Stimulated activated CD4-positive, alpha-beta T cell treated with anti-CD3 and anti-CD28 coated beads, Interleukin-12 subunit alpha, Interleukin-12 subunit beta, amount 100 ng/mL, for 4 hours (primary cell): ENCODE measurements around the gene CCDC121.
"Not testable (repeated sequence)": the region's sequence is repeated elsewhere in the genome, so short reads cannot be mapped to it uniquely, and the experiment has no call there.

ENCODE experiments used
- DNase-seq: peaks from one replicate; pipeline ENCODE4 v3.0.0-alpha.2; 2020

Gene CCDC121

DNA sequence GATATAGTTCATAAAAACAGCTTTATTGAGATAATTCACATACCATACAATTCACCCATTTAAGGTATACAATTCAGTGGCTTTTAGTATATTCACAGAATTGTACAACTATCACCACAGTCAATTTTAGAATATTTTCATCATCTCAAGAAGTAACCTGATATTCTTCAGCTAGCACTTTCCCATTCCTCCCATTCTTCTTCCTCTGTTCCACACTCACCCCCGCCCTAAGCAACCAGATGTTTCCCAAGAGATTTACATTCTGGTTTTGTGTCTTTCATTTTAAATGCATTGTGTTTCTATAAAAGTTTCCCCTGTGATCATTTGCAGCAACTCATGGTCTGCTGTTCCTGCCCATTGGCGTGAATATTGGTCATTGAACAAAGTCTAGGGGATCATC is 5.5 kb upstream of the CCDC121 start:
- DNase-seq: no peak

DNA sequence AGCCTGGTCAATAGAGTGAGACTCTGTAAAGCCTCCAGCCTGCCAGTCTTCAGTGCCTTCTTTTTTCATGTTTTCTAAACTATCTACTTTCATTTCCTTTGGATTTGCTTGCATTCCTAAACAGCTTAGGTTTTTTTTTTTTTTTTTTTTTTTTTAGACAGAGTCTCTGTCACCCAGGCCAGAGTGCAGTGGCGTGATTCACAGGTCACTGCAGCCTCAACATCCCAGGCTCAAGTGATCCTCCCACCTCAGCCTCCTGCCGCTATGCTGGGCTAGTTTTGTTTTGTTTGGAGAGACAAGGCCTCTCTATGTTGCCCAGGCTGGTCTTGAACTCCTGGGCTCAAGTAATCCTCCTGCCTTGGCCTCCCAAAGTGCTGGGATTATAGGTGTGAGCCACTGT is 1.4 kb upstream of the CCDC121 start:
- DNase-seq: not testable (repeated sequence)

DNA sequence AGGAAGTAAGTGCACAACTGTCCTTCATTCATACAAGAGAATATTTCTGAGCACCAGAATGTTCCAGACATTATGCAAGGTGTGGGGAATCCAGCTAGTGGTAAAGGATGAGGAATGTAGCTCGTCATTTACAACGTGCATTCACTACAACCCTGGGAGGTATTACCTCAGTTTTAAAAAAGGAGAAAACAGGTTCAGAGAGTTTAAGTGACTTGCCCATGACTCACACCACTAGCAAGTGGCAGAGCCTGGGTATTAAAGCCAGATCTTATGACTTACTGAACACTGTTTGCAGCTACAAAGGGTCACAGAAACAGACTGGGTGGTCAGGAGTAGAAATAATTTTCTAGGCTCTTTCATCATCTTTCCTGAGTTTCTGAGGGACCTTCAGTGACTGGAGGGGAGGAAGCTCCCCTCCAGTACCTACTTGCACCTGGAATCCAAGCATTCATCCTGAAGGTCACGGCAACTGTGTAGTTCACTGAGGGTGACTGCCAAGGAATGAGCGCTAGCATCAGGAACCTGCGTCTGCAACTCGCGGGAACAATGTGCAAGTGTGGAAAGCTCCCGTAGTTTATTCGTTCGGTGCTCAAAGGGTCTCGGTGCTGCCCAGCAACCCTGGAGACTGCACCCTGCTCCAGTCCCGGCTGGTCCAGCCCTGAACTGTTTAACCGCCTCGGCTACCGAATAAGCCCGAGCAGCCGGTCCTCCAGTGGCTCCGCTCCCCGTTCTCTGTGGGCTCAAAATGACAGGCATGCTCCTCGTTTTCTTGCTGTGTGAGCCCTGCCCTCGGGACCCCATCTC is 647 bp downstream of the CCDC121 start:
- peak; percentile 6 for DNase-seq

DNA sequence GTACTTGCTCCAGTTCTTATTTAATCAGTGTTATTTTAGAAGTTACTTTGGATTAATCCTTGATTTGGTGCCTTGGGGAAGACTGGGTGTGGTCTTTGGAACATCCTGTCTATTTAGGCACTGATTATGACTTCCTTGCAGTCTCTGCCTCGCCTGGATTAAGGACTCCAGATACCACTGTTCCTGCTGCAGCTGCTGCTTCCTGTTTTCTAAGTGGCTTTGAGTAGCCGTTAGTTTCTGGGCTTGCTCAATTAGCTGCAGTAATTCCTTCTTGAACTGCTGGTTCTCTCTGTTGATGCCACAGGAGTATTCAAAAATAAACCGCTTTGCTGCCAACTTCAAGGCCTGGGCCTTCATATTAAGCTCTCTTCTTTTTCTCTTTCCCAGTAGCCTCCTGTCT is 1.9 kb downstream of the CCDC121 start:
- not testable (repeated sequence) for DNase-seq

- DNase-seq: not testable (repeated sequence)
Observed at GRCh38 chr2:27626323-27626722, 2.5 kb downstream of the CCDC121 start.

DNA sequence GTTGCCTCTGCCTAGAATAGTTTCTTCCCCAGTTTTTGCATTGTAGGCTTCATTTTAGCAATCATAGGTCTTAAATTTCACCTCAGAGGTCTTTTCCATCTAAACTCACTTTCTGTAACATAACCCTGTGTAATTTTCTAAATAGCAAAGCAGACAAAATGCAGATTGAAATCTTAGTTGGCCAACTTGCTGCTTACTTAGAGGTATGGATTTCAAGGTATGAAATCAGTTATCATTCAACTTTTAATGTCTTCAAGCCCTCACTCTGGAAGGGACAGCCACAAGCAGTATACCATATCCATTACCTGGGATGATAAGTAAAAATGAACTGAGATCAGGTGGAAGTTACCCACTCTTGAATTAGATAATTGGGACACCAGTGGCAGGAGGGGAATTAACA is 3.9 kb downstream of the CCDC121 start:
- no peak for DNase-seq

DNA sequence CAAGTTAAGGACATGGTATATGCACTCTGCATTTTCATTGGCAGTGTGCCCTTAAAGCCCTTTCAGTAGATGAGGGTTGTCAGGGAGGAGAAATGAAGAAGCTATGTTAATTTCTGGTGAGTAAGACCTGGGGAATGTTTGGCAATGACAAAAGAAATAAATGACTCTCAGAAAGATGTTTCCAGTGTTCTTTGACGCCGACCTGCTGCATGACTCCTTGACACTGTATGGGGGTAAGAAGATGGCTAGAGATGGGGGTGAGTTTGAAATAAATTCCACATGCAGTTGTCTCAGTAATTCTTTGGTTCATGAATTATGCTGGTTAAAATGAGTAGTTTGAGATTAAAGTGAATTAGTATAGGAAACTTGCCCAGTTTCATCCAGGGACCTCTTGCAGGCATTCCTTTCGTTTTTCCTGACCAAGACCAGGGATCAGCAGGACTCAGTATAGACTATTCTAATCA is 5.9 kb downstream of the CCDC121 start:
- no peak for DNase-seq

- no peak for DNase-seq
Observed at GRCh38 chr2:27621524-27621923, 7.3 kb downstream of the CCDC121 start.

GRCh38 chr2:27615316-27615715 is 13.5 kb downstream of the CCDC121 start:
- no peak for DNase-seq

GRCh38 chr2:27613985-27614384 is 14.8 kb downstream of the CCDC121 start:
- no peak for DNase-seq

DNA sequence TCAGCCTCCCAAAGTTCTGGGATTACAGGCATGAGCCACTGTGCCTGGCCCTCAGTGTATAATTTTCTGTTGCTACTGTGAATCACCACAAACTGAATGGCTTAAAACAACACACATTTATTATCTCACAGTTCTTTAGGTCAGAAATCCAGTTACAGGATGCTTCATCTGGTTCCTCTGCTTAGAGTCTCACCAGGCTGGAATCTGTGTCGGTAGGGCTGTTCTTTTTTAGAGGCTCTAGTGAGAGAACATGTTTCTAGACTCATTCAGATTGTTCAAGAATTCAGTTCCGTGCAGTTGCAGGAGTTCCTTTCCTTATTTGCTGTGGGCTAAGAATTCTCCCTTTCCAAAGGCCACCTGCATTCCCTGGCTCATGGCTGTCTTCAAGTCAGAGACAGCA is 22.2 kb downstream of the CCDC121 start:
- DNase-seq: no peak

DNA sequence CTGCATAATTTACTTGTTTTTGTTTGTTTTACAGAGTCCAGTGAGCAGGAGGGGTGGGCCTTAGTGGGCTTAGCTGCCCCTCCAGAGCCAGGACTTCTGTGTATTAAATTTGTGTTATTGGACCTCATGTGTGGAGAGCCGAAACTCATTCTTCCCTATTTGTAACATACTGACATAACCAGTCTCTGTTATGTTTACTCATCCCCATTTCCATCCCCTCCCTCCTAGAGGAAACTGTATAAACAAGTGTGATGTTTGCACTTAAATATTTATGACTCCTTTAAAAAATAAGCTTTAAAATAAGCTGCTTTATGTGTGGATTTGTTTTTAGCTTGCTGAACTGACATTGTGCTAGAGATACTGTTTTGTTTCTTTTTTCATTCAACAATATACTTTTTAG is 32.2 kb downstream of the CCDC121 start:
- DNase-seq: no peak

DNA sequence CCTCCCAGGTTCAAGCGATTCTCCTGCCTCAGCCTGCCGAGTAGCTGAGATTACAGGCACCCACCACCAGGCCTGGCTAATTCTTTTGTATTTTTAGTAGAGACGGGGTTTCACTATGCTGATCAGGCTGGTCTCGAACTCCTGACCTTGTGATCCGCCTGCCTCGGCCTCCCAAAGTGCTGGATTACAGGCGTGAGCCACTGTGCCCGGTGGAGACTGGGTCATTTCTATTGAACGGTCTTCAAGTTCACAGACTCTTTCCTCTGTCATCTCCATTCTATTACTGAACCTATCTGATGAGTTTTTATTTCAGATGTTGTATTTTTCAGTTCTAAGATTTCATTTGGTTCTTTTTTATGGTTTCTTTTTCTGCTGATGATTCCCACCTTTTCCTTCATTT is 33.4 kb downstream of the CCDC121 start:
- DNase-seq: not testable (repeated sequence)

GRCh38 chr2:27594020-27594703 is 34.6 kb downstream of the CCDC121 start:
- not testable (repeated sequence) for DNase-seq

DNA sequence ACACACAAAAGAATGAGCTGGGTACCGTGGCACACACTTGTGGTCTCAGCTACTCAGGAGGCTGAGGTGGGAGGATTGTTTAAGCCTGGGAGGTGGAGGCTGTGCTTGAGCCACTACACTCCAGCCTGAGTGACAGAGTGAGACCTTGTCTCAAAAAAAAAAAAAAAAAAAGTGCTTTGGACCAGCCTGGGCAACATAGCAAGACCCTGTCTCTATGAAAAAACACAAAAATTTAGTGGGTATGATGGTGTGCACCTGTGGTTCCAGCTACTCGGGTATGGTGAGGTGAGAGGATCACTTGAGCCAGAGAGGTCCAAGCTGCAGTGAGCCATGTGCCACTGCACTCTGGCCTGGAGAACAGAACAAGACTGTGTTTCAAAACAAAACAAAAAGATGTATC is 35.6 kb downstream of the CCDC121 start:
- no peak for DNase-seq

DNA sequence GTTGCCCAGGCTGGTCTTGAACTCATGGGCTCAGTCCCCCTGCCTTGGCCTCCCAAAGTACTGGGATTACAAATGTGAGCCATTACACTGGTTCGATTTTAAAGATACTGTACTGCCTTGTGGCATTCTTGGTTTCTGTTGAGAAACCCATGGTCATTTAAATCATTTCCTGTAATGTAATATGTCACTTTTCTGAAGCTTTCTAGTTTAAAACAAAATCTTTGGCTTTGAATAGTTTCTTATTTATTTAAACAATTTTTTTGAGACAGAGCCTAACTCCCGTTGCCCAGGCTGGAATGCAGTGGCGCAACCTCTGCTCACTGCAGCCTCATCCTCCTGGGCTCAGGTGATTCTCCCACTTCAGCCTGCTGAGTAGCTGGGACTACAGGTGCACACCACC is 37.1 kb downstream of the CCDC121 start:
- DNase-seq: no peak

DNA sequence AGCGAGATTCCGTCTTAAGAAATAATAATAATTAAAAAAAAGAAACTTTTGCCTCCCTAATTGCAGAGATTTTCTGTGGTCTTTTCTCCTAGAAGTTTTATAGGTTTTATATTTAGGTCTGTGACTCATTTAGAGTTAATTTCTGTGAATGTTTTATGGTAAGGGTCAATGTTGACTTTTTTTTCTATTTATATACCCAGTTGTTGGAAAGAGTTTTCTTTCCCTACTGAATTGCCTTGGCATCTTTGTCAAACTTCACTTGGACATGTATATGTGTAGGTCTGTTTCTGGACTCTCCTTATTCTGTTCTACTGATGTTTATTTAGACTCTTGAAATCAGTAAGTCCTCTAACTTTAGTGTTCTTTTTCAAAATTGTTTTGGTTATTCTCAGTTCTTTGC is 40.5 kb downstream of the CCDC121 start:
- no peak for DNase-seq

- DNase-seq: no peak
Observed at GRCh38 chr2:27587025-27587424, 41.8 kb downstream of the CCDC121 start.

GRCh38 chr2:27584597-27584996 is 44.2 kb downstream of the CCDC121 start:
- no peak for DNase-seq

DNA sequence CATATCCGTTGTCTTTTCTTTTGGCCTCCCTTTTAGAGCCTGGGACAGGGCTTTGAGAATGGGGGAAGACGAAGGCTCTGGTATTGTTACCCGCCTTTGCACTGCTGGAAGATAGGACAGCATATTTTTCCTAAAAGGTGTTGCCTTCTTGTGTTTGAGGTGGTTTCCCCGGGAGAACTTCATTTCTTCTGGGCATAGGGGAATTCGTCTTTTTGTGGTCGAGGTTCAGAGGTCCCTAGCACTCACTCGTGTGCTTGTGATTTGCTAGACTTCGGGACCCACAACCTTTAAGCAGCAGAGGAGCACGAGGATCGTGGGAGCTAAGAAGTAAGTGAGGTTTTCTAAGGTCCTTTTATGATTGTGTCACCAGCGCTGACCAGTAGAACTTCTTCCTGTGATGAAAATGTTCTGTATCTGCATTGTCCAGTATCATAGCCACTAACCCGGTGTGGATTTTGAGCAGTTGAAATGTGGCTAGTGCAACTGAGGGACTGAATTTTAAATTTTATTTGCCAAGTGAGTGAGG is 45.4 kb downstream of the CCDC121 start:
- DNase-seq: no peak

DNA sequence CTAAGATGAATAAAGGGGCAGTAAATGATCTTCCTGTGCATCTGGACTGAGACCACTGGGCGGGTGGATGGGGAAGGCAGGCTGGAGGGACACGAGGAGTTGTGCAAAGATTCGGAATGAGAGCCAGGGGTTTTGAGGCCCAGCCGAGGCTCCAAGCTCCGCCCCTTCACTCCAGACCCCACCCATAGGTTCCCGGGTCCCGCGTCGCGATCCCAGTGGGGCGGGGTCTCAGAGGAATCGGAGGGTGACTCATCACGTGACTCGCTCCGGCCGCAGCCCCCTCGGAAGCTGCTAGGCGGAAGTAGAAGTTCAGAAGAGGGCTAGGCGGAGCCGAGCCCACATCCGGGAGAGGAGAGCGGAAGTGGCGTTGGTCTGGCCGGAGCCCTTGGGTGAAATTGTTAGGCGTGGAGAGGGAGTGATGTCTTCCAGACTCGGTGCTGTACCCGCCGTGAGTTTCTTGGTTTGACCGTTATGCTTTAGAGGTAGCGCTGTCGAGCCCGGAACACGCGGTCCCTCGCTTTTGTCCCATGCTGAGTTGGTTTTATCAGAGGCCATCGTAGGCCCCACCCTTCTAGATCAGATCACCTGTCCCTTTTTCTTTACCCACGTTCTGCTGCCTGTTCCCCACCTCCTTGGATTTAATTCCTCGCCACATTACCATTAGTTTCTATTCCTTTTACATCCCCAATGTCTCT is 46.0 kb downstream of the CCDC121 start, which contains the start of gene ZNF512:
Gene ZNF512 (plus strand): TSS at position 348 of the 695 bp plus-strand sequence. CDS start 71 bp downstream, at position 419.
- peak; percentile 74 for DNase-seq

DNA sequence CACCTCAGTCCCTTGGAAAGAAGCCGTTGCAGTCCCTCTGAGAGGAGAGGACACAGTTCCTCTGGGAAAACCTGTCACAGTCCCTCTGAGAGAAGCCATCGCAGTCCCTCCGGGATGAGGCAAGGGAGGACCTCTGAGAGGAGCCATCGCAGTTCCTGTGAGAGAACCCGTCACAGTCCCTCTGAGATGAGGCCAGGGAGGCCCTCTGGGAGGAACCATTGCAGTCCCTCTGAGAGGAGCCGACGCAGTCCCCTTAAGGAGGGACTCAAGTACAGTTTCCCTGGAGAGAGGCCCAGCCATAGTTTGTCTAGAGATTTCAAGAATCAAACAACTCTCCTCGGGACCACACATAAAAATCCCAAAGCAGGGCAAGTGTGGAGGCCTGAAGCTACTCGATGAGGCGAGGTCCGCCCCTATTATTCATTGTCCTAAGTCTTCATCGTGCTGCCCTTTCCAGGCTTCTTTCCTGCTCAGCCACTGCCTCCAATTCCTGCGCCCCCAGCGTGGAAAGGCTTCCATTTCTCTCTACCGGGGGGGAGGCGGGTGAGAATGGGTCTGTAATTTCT is 46.6 kb downstream of the CCDC121 start:
- DNase-seq: no peak
